ENCODE data around the gene SPACA7.

DNA sequence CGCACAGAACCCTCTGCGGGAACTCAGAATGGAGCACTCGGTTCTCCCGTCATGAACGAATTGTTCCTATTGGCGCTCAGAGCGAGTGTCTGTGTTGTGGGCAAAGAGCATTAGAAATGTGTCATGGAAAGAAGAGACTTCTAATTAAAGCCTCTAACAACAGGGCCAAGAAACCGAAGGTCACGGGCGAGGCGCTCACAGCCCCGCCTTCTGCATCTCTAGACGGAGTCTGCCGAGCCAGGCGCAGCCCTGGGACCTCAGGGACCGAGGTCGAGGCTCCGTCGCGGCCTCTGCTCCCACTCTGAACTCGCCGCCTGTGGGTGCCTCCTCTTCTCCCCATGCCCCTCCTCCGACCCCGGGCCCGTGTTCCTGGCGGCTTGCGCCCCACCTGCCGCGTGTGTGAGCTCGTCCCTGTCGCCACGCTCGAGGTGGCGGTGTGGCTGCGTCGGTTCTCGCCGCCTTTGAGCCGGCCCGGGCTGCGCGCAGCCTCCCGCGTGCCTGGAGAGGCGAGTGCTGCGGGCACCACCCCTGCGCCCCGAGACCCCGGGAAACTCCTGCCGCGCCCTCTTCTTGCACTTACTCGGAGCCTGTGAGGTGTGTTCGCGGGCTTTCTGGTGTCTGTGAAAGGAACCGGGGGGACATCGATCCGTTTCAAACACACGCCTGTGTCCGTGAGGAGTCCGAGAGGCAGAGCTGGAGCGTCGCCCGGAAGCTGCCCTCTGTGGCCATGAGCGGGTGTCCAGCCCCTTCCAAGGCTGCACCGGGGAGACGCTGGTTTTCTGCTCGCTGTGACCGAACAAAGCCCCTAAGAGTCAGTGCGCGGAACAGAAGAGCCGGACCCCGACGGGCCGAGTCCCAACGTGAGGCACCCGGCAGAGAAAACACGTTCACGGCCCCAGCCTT, 45.4 kb upstream of the SPACA7 start:
- TF ChIP-seq REST (IDR thresholded peaks at IDR 0.05; ENCODE audit: insufficient replicate concordance, low read depth) (no peak), POLR2AphosphoS5 (IDR thresholded peaks at IDR 0.05; ENCODE audit: low read depth) (no peak)

Measured in HL-60 (cell line).